ENCODE measurements around the gene ARID1B. TPM values are rescaled to one million over a fixed set of nuclear protein-coding genes. Genes with fewer than 3 reads are reported as not detected.

Gene ARID1B
- total RNA-seq, 1 experiment from 2014 or later = 42.8 TPM

GRCh38 chr6:156873654-156874380, 96.6 kb downstream of the ARID1B start:
- Histone ChIP-seq H3K4me3 (no peak overlapping the region), H3K4me1 (replicated peaks; ENCODE audit: insufficient read depth) (no peaks in the 10 kb centered on the region), H3K79me2 (ENCODE audit: low read depth) (peaks cover 50% of the 10 kb centered on the region), H2AFZ (no peak overlapping the region), H3F3A (ENCODE audit: insufficient read depth, low read depth) (no peaks in the 10 kb centered on the region), H3K36me3 (ENCODE audit: low read depth) (no peaks in the 10 kb centered on the region), H3K4me2 (no peak overlapping the region), H3K27me3 (ENCODE audit: insufficient read depth, low read depth) (no peaks in the 10 kb centered on the region), H3K9me2 (ENCODE audit: insufficient read depth) (no peaks in the 10 kb centered on the region), H3K27ac (no peak overlapping the region), H3K9me3 (ENCODE audit: insufficient read depth, low read depth) (no peaks in the 10 kb centered on the region), H4K20me1 (ENCODE audit: insufficient read depth) (no peaks in the 10 kb centered on the region; the same call in 1 of the 2 replicates)
- no TSS peak for BruUV-seq (replicated peaks)
- POLR2A ChIA-PET (ENCODE audit: unreplicated experiment) = no interaction called here
- TF ChIP-seq EZH2 (IDR thresholded peaks at IDR 0.05; ENCODE audit: low read depth) (no peak), CTCF (conservative IDR thresholded peaks at IDR 0.05) (no peak)
- intact Hi-C loops (cut with micrococcal nuclease; ENCODE audit: unreplicated experiment) = no loop called here
- CTCF ChIA-PET = no interaction called here
- no peak for DNase-seq

GRCh38 chr6:156875062-156875461, 97.9 kb downstream of the ARID1B start:
- Histone ChIP-seq H3K27ac (no peak overlapping the region), H4K20me1 (ENCODE audit: insufficient read depth) (no peaks in the 10 kb centered on the region; the same call in 1 of the 2 replicates), H3K9me2 (ENCODE audit: insufficient read depth) (no peaks in the 10 kb centered on the region), H3K27me3 (ENCODE audit: insufficient read depth, low read depth) (no peaks in the 10 kb centered on the region), H3F3A (ENCODE audit: insufficient read depth, low read depth) (no peaks in the 10 kb centered on the region), H2AFZ (no peak overlapping the region), H3K4me2 (no peak overlapping the region), H3K79me2 (ENCODE audit: low read depth) (peaks cover 48% of the 10 kb centered on the region), H3K4me1 (replicated peaks; ENCODE audit: insufficient read depth) (no peaks in the 10 kb centered on the region), H3K36me3 (ENCODE audit: low read depth) (no peaks in the 10 kb centered on the region), H3K4me3 (no peak overlapping the region), H3K9me3 (ENCODE audit: insufficient read depth, low read depth) (no peaks in the 10 kb centered on the region)
- ChIA-PET POLR2A (ENCODE audit: unreplicated experiment) (no interaction called here), CTCF (no interaction called here)
- TF ChIP-seq CTCF (conservative IDR thresholded peaks at IDR 0.05) (no peak), EZH2 (IDR thresholded peaks at IDR 0.05; ENCODE audit: low read depth) (no peak)
- no peak for DNase-seq
- BruUV-seq (replicated peaks) = no TSS peak
- intact Hi-C loops (cut with micrococcal nuclease; ENCODE audit: unreplicated experiment) = no loop called here

- H2AFZ ChIP-seq = no peak overlapping the region
- intact Hi-C loops (cut with micrococcal nuclease; ENCODE audit: unreplicated experiment) = no loop called here
- ChIA-PET POLR2A (ENCODE audit: unreplicated experiment) (no interaction called here), CTCF (no interaction called here)
- H3K36me3 ChIP-seq (ENCODE audit: low read depth) = no peaks in the 10 kb centered on the region
- peaks cover 41% of the 10 kb centered on the region for H3K79me2 ChIP-seq (ENCODE audit: low read depth)
- no peak; the same call in 1 of the 2 replicates for TF ChIP-seq CTCF (conservative IDR thresholded peaks at IDR 0.05)
- TF ChIP-seq EZH2 (IDR thresholded peaks at IDR 0.05; ENCODE audit: low read depth) = no peak
- DNase-seq = no peak
- no peaks in the 10 kb centered on the region for H3K27me3 ChIP-seq (ENCODE audit: insufficient read depth, low read depth)
- no peaks in the 10 kb centered on the region for H3F3A ChIP-seq (ENCODE audit: insufficient read depth, low read depth)
- no peaks in the 10 kb centered on the region for H3K4me1 ChIP-seq (replicated peaks; ENCODE audit: insufficient read depth)
- no TSS peak for BruUV-seq (replicated peaks)
- H3K4me2 ChIP-seq = no peak overlapping the region
- H3K9me3 ChIP-seq (ENCODE audit: insufficient read depth, low read depth) = no peaks in the 10 kb centered on the region
- H4K20me1 ChIP-seq (ENCODE audit: insufficient read depth) = no peaks in the 10 kb centered on the region; the same call in 1 of the 2 replicates
- no peak overlapping the region for H3K4me3 ChIP-seq
- no peaks in the 10 kb centered on the region for H3K9me2 ChIP-seq (ENCODE audit: insufficient read depth)
- H3K27ac ChIP-seq = no peak overlapping the region
These were observed 99.1 kb downstream of the ARID1B start for GRCh38 chr6:156876302-156876701.

Measured in PC-9 (cell line).